Mesenchymal stem cell (in vitro differentiated cells and primary cell): Measurements from ENCODE around the gene ACAD8.
A peak's percentile ranks its signal among the peaks of the same experiment; 100 is the strongest.
"Not testable (repeated sequence)": the region's sequence is repeated elsewhere in the genome, so short reads cannot be mapped to it uniquely, and the experiment has no call there.

Experiments
- DNase-seq: peaks from one replicate; pipeline ENCODE4 v3.0.0-alpha.2; 2013
- H2AFZ ChIP-seq: one replicate; pipeline ENCODE4 v1.6.1; 2013; ENCODE audit warnings: low read depth, mild to moderate bottlenecking, control low read depth, inconsistent platforms, low read length, moderate library complexity
- H2AK5ac ChIP-seq: 2 replicates; pipeline ENCODE4 v1.6.1; 2013; ENCODE audit warnings: low read length, moderate library complexity, mild to moderate bottlenecking, inconsistent platforms; ENCODE audit not compliant: severe bottlenecking
- H2BK120ac ChIP-seq: one replicate; pipeline ENCODE4 v1.6.1; 2013; ENCODE audit warnings: low read depth, mild to moderate bottlenecking, inconsistent platforms, low read length, moderate library complexity
- H2BK12ac ChIP-seq, 2 experiments: one replicate each; pipeline ENCODE4 v1.6.1; 2013; ENCODE audit warnings: inconsistent platforms in 2 of 2, low read length in 2 of 2, mild to moderate bottlenecking in 2 of 2, moderate library complexity in 2 of 2, control low read depth in 1 of 2
- H2BK15ac ChIP-seq: one replicate; pipeline ENCODE4 v1.6.1; 2013; ENCODE audit warnings: mild to moderate bottlenecking, low read depth, inconsistent platforms; ENCODE audit not compliant: poor library complexity, severe bottlenecking
- H2BK5ac ChIP-seq: 2 replicates; pipeline ENCODE4 v1.6.1; 2013; ENCODE audit warnings: low read depth, mild to moderate bottlenecking, low read length, control low read depth, inconsistent platforms; ENCODE audit not compliant: poor library complexity, severe bottlenecking
- H3K14ac ChIP-seq, 2 experiments: one replicate each; pipeline ENCODE4 v1.6.1; 2013; ENCODE audit warnings: inconsistent platforms in 2 of 2, low read length in 2 of 2, control low read depth in 1 of 2, mild to moderate bottlenecking in 1 of 2, moderate library complexity in 1 of 2
- H3K18ac ChIP-seq, 2 experiments: one replicate each; pipeline ENCODE4 v1.6.1; 2013; ENCODE audit warnings: inconsistent platforms in 2 of 2, low read length in 2 of 2, control low read depth in 1 of 2, low read depth in 1 of 2, mild to moderate bottlenecking in 1 of 2
- H3K23ac ChIP-seq, 2 experiments: one replicate each; pipeline ENCODE4 v1.6.1; 2013; ENCODE audit warnings: inconsistent platforms in 2 of 2, low read length in 2 of 2, mild to moderate bottlenecking in 2 of 2, moderate library complexity in 2 of 2, control low read depth in 1 of 2
- H3K27ac ChIP-seq: 2 replicates; pipeline ENCODE4 v1.5.1; 2013; ENCODE audit warnings: mild to moderate bottlenecking, moderate library complexity, low read length, control low read depth, inconsistent platforms; ENCODE audit not compliant: poor library complexity, severe bottlenecking
- H3K27me3 ChIP-seq, 2 experiments: 2 replicates each; pipeline versions ENCODE4 v1.6.1 to v1.7.0; 2013; ENCODE audit warnings: low read length in 2 of 2, mild to moderate bottlenecking in 2 of 2, moderate library complexity in 2 of 2, control low read depth in 1 of 2, inconsistent platforms in 1 of 2; ENCODE audit not compliant: control insufficient read depth in 1 of 2, insufficient read depth in 1 of 2
- H3K36me3 ChIP-seq, 2 experiments: 2 replicates each; pipeline versions ENCODE4 v1.6.1 to v1.7.0; 2013; ENCODE audit warnings: low read length in 2 of 2, control low read depth in 1 of 2, inconsistent platforms in 1 of 2, low read depth in 1 of 2, mild to moderate bottlenecking in 1 of 2; ENCODE audit not compliant: insufficient read depth in 2 of 2, control insufficient read depth in 1 of 2
- H3K4ac ChIP-seq, 2 experiments: one replicate each; pipeline ENCODE4 v1.6.1; 2013; ENCODE audit warnings: inconsistent platforms in 2 of 2, low read length in 2 of 2, mild to moderate bottlenecking in 2 of 2, moderate library complexity in 2 of 2, control low read depth in 1 of 2, low read depth in 1 of 2
- H3K4me1 ChIP-seq: 2 replicates; pipeline ENCODE4 v1.6.1; 2013; ENCODE audit warnings: low read depth, low read length, control low read depth; ENCODE audit not compliant: control insufficient read depth, insufficient read depth
- H3K4me2 ChIP-seq: 2 replicates; pipeline ENCODE4 v1.6.1; 2013; ENCODE audit warnings: low read length, mild to moderate bottlenecking, inconsistent platforms; ENCODE audit not compliant: poor library complexity, severe bottlenecking
- H3K4me3 ChIP-seq, 2 experiments: 2 replicates each; pipeline versions ENCODE4 v1.5.1 to v1.7.0; 2013; ENCODE audit warnings: low read length in 2 of 2, mild to moderate bottlenecking in 2 of 2, control low read depth in 1 of 2, low read depth in 1 of 2; ENCODE audit not compliant: insufficient read depth in 1 of 2
- H3K79me1 ChIP-seq: replicated peaks from 2 replicates; pipeline ENCODE4 v1.6.1; 2013; ENCODE audit warnings: mild to moderate bottlenecking, control low read depth, low read length, inconsistent platforms; ENCODE audit not compliant: poor library complexity, severe bottlenecking
- H3K9ac ChIP-seq: 2 replicates; pipeline ENCODE4 v1.7.0; 2013; ENCODE audit warnings: mild to moderate bottlenecking, low read length, moderate library complexity
- H3K9me3 ChIP-seq: 2 replicates; pipeline ENCODE4 v1.7.0; 2013; ENCODE audit warnings: mild to moderate bottlenecking, low read length; ENCODE audit not compliant: control insufficient read depth
- H4K8ac ChIP-seq: one replicate; pipeline ENCODE4 v1.6.1; 2013; ENCODE audit warnings: inconsistent platforms, mild to moderate bottlenecking, low read length, moderate library complexity
- H4K91ac ChIP-seq: one replicate; pipeline ENCODE4 v1.6.1; 2013; ENCODE audit warnings: mild to moderate bottlenecking, low read length, inconsistent platforms
- WGBS: methylation state at CpG from one replicate; pipeline ENCODE4 v1.1.7; 2013; ENCODE audit warnings: mixed read lengths; 5-methylcytosine and 5-hydroxymethylcytosine counted together

Gene ACAD8

DNA sequence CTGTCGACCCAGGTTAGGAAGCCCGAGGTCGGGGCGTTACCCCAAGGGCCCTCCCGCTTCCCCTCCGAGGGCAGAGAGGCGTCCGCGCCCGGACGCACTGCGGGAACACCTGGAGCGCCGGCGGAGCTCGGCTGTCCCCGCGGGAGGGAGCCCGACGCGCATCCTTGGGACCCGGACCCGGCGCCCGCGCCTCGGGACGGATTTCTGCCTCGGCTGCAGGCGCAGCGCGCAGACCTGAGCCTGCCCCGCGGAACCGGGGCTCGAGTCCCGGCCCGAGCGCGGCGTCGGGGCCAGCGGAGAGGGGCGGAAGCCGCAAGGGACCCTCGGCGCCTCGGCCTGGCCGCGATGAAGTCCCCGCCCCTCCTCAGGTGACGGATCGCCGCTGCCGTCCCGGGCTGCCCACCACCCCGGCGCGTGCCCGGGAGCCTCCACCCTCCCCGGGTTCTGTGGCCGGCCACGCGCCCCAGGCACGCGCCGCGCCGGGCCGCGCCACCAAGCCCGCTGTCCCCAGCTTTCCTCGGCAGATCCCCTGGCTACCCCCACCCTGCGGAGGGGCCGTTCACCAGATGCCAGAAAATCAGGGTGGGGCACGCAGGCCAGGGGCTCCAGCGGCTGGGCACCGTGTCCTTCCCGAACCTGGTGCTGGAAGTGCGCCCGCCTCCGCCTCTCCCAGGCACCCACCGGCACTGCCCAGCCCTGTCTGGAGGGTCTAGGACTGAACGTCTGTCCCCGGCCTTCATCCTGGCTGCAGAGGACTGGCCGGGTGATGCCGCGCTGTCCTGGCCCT, 23.2 kb downstream of the ACAD8 start:
- H3K23ac ChIP-seq = no peak overlapping the region
- H3K18ac ChIP-seq = no peak overlapping the region
- peak overlapping the region; percentile 47 to 55 for H3K4me3 ChIP-seq
- H3K36me3 ChIP-seq = no peaks in the 10 kb centered on the region
- peaks cover 17% of the 10 kb centered on the region for H3K4me1 ChIP-seq
- peak overlapping the region in 1 of 2 experiments; percentile 20 for H3K14ac ChIP-seq
- H3K79me1 ChIP-seq = no peaks in the 10 kb centered on the region
- DNase-seq = no peak
- no peak overlapping the region for H2BK5ac ChIP-seq
- H3K4me2 ChIP-seq = peak overlapping the region; percentile 98
- no peak overlapping the region for H3K9ac ChIP-seq
- no peak overlapping the region for H3K4ac ChIP-seq
- no peak overlapping the region for H2AK5ac ChIP-seq
- H3K27ac ChIP-seq = no peak overlapping the region
- H2BK12ac ChIP-seq = no peak overlapping the region
- H3K27me3 ChIP-seq = peaks cover 62 to 81% of the 10 kb centered on the region in 2 experiments
- H2AFZ ChIP-seq = peak overlapping the region; percentile 39
- no peaks in the 10 kb centered on the region for H3K9me3 ChIP-seq
- H2BK120ac ChIP-seq = no peak overlapping the region
- H4K91ac ChIP-seq = no peak overlapping the region
- H2BK15ac ChIP-seq = no peak overlapping the region
- WGBS = 1% methylated on average over 57 of the region's 88 CpGs
- H4K8ac ChIP-seq = no peak overlapping the region

DNA sequence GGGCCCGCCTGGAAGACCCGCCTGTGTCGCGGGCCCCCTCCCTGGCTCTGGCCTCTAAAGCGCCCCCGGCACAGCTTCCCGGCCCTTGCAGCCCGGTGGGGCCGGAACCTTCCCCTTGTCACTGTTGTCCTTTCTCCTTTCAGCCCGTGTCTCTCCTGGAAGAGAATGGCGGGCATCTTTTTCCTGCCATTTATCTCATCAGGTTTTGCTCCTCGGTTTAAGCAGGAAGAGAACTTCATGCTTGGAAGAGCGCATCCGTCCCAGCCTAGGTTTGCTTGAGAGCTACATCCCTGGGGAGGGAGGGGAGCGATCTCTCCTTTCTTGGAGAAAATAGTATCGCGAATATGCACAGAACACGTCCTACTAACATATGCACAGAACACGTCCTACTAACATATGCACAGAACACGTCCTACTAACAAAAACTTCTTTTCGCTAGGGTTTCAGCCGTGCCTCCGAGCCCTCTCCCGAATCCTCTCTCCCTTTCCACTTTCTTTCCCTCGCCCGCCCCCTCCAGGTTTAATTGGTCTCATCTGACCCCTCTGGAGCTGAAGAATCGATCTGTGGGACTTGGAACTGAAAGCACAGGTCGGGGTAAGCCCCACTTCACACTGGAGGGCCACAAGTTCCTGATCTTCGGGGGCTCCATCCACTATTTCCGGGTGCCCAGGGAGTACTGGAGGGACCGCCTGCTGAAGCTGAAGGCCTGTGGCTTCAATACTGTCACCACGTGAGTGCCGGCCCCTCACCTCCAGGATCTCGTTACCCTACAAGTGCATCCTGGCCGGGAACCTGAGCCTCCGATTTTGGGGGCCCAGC, 24.0 kb downstream of the ACAD8 start:
- H3K4me1 ChIP-seq = peaks cover 17% of the 10 kb centered on the region
- no peak overlapping the region for H2AK5ac ChIP-seq
- H3K23ac ChIP-seq = peak overlapping the region in 1 of 2 experiments; percentile 77
- H3K9me3 ChIP-seq = no peaks in the 10 kb centered on the region
- H3K14ac ChIP-seq = no peak overlapping the region
- no peak overlapping the region for H3K4ac ChIP-seq
- H2BK5ac ChIP-seq = no peak overlapping the region
- H3K27me3 ChIP-seq = peaks cover 54 to 73% of the 10 kb centered on the region in 2 experiments
- no peak overlapping the region for H3K18ac ChIP-seq
- H4K8ac ChIP-seq = no peak overlapping the region
- no peak overlapping the region for H2BK12ac ChIP-seq
- no peak overlapping the region for H2BK120ac ChIP-seq
- H3K9ac ChIP-seq = no peak overlapping the region
- no peak overlapping the region for H2BK15ac ChIP-seq
- peak overlapping the region; percentile 98 for H3K4me2 ChIP-seq
- no peaks in the 10 kb centered on the region for H3K79me1 ChIP-seq
- 19% methylated on average over 36 of the region's 36 CpGs for WGBS
- no peak overlapping the region for H2AFZ ChIP-seq
- no peak overlapping the region for H4K91ac ChIP-seq
- H3K36me3 ChIP-seq = no peaks in the 10 kb centered on the region
- H3K4me3 ChIP-seq = peak overlapping the region in 1 of 2 experiments; percentile 41
- H3K27ac ChIP-seq = no peak overlapping the region
- no peak for DNase-seq

DNA sequence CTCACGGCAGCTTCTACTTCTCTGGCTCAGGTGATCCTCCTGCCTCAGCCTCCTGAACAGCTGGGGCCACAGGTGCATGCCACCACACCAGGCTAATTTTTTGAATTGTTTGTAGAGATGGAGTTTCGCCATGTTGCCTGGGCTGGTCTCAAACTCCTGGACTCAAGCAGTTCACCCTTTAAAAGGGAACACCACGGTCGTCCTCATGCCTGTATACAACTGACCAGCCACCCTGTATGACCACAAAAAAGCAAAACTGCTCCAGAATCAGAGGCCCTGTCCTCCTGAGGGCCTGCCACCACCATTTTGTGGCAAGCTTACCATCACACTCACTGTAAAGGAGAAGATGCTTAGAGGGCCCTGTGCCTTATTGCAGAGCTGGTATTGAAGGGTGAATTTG, 25.0 kb downstream of the ACAD8 start:
- WGBS = 81% methylated on average over 4 of the region's 4 CpGs

GRCh38 chr11:134281635-134282034, 28.3 kb downstream of the ACAD8 start:
- H3K9me3 ChIP-seq, H3K79me1 ChIP-seq, H3K9ac ChIP-seq, H3K18ac ChIP-seq, DNase-seq, H3K23ac ChIP-seq, H2AFZ ChIP-seq, H4K91ac ChIP-seq, H3K14ac ChIP-seq, H2BK12ac ChIP-seq, H2BK120ac ChIP-seq, H4K8ac ChIP-seq, H3K27ac ChIP-seq, H3K4me1 ChIP-seq, H2BK5ac ChIP-seq, H3K4me2 ChIP-seq, H2BK15ac ChIP-seq, H2AK5ac ChIP-seq, H3K4ac ChIP-seq, H3K36me3 ChIP-seq, H3K4me3 ChIP-seq: not testable (repeated sequence)
- WGBS = 93% methylated on average over 7 of the region's 17 CpGs
- H3K27me3 ChIP-seq = peaks cover 21 to 38% of the 10 kb centered on the region in 2 experiments

More for the DNA sequence above, 25.0 kb downstream of the ACAD8 start:
- H3K4me2 ChIP-seq = no peak overlapping the region
- H3K36me3 ChIP-seq = no peaks in the 10 kb centered on the region
- H3K9ac ChIP-seq = no peak overlapping the region
- no peak overlapping the region for H2BK120ac ChIP-seq
- no peak overlapping the region for H3K4me3 ChIP-seq
- H3K23ac ChIP-seq = no peak overlapping the region
- no peak overlapping the region for H3K14ac ChIP-seq
- H4K91ac ChIP-seq = no peak overlapping the region
- peaks cover 17% of the 10 kb centered on the region for H3K4me1 ChIP-seq
- H2BK15ac ChIP-seq = no peak overlapping the region
- no peak overlapping the region for H2AK5ac ChIP-seq
- no peak overlapping the region for H2AFZ ChIP-seq
- no peaks in the 10 kb centered on the region for H3K79me1 ChIP-seq
- DNase-seq = no peak
- H3K27me3 ChIP-seq = peaks cover 45 to 63% of the 10 kb centered on the region in 2 experiments
- no peak overlapping the region for H3K27ac ChIP-seq
- no peak overlapping the region for H2BK5ac ChIP-seq
- no peak overlapping the region for H4K8ac ChIP-seq
- no peaks in the 10 kb centered on the region for H3K9me3 ChIP-seq
- H2BK12ac ChIP-seq = no peak overlapping the region
- H3K4ac ChIP-seq = no peak overlapping the region
- H3K18ac ChIP-seq = no peak overlapping the region
